Thymus (tissue), 11 donors: ENCODE data around the gene PCDHA6. TPM values are rescaled to one million over a fixed set of nuclear protein-coding genes. Genes with fewer than 3 reads are reported as not detected.
"Not testable (repeated sequence)": the region's sequence is repeated elsewhere in the genome, so short reads cannot be mapped to it uniquely, and the experiment has no call there.

Source experiments
- DNase-seq, 9 donors: peaks; one replicate each; pipeline ENCODE4 v3.0.0-alpha.2; 2013; ENCODE audit warnings: low spot score in 9 of 9, low read depth in 6 of 9, missing footprints in 1 of 9
- H3K27ac ChIP-seq, 2 donors: one replicate each; pipeline ENCODE4 v1.5.1; 2013; ENCODE audit warnings: control low read depth in 1 of 2, low read depth in 1 of 2, low read length in 1 of 2, mild to moderate bottlenecking in 1 of 2, moderate library complexity in 1 of 2
- H3K27me3 ChIP-seq, 2 donors: one replicate each; pipeline ENCODE4 v1.5.1; 2013; ENCODE audit warnings: low read length in 1 of 2; ENCODE audit not compliant: control insufficient read depth in 2 of 2, insufficient read depth in 1 of 2
- H3K36me3 ChIP-seq, 2 donors: one replicate each; pipeline ENCODE4 v1.5.1; 2013; ENCODE audit warnings: low read length in 1 of 2, mild to moderate bottlenecking in 1 of 2, moderate library complexity in 1 of 2; ENCODE audit not compliant: control insufficient read depth in 2 of 2, insufficient read depth in 2 of 2
- H3K4me1 ChIP-seq, 2 donors: one replicate each; pipeline ENCODE4 v1.5.1; 2013; ENCODE audit warnings: low read length in 2 of 2; ENCODE audit not compliant: control insufficient read depth in 2 of 2, insufficient read depth in 2 of 2
- H3K4me3 ChIP-seq, 2 donors: one replicate each; pipeline ENCODE4 v1.5.1; 2013; ENCODE audit warnings: low read length in 2 of 2, control low read depth in 1 of 2, mild to moderate bottlenecking in 1 of 2
- H3K9me3 ChIP-seq, 2 donors: one replicate each; pipeline ENCODE4 v1.5.1; 2013; ENCODE audit warnings: low read length in 1 of 2, mild to moderate bottlenecking in 1 of 2; ENCODE audit not compliant: control insufficient read depth in 2 of 2, insufficient read depth in 1 of 2
- WGBS: extraction: QIAGEN DNeasy Blood & Tissue Kit; methylation state at CpG from one replicate; pipeline ENCODE4 v1.1.7; 2013; 5-methylcytosine and 5-hydroxymethylcytosine counted together
- polyA plus RNA-seq: library from polyadenylated mRNA; stranded (reverse); fragments of 200-250 nt; gene quantifications from one replicate; pipeline ENCODE4 v1.2.3, GENCODE V29; 2013
- total RNA-seq: library from RNA; stranded (reverse); fragments of 120-200 nt; gene quantifications from one replicate; pipeline ENCODE4 v1.2.4, GENCODE V29; 2013
- donor health status: healthy.

Gene PCDHA6
- total and polyA plus RNA-seq, 2 donors, result 0.05 TPM

DNA sequence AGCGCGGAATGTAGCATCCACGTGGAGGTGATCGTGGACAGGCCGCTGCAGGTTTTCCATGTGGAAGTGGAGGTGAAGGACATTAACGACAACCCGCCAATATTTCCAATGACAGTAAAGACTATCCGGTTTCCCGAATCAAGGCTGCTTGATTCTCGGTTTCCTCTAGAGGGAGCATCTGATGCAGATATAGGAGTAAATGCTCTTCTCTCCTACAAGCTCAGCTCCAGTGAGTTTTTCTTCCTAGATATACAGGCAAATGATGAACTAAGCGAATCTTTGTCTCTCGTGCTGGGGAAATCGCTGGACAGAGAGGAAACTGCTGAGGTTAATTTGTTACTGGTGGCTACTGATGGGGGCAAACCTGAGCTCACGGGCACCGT, 32.5 kb upstream of the PCDHA6 start:
- H3K36me3 ChIP-seq, result no peaks in the 10 kb centered on the region
- no peak overlapping the region for H3K4me3 ChIP-seq
- peaks cover 8 to 19% of the 10 kb centered on the region in 2 donors for H3K9me3 ChIP-seq
- H3K4me1 ChIP-seq, result no peaks in the 10 kb centered on the region
- WGBS, result 31% methylated on average over 15 of the region's 15 CpGs
- no peak for DNase-seq
- no peak overlapping the region for H3K27ac ChIP-seq
- peaks cover 0 to 6% of the 10 kb centered on the region in 2 donors for H3K27me3 ChIP-seq

DNA sequence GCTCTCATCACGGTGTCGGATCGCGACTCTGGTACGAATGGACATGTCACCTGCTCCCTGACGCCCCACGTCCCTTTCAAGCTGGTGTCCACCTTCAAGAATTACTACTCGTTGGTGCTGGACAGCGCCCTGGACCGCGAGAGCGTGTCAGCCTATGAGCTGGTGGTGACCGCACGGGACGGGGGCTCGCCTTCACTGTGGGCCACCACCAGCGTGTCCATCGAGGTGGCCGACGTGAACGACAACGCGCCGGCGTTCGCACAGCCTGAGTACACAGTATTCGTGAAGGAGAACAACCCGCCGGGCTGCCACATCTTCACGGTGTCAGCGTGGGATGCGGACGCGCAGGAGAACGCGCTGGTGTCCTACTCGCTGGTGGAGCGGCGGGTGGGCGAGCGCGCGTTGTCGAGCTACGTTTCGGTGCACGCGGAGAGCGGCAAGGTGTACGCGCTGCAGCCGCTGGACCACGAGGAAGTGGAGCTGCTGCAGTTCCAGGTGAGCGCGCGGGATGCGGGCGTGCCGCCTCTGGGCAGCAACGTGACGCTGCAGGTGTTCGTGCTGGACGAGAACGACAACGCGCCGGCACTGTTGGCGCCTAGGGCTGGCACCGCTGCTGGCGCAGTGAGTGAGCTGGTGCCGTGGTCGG, 31.6 kb upstream of the PCDHA6 start:
- WGBS, result 64% methylated on average over 72 of the region's 72 CpGs

DNA sequence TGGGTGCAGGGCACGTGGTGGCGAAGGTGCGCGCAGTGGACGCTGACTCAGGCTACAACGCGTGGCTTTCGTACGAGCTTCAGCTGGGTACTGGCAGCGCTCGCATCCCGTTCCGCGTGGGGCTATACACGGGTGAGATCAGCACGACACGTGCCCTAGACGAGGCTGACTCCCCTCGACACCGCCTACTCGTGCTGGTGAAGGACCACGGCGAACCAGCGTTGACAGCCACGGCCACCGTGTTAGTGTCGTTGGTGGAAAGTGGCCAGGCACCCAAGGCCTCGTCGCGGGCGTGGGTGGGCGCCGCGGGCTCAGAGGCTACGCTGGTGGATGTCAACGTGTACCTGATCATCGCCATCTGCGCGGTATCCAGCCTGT, 31.1 kb upstream of the PCDHA6 start:
- 63% methylated on average over 39 of the region's 39 CpGs for WGBS
- peaks cover 0 to 6% of the 10 kb centered on the region in 2 donors for H3K27me3 ChIP-seq

More for the DNA sequence above, 31.6 kb upstream of the PCDHA6 start:
- H3K27ac ChIP-seq, H3K27me3 ChIP-seq, H3K4me3 ChIP-seq, H3K4me1 ChIP-seq, DNase-seq, H3K36me3 ChIP-seq: not testable (repeated sequence)
- H3K9me3 ChIP-seq, result peaks cover 8 to 21% of the 10 kb centered on the region in 2 donors

DNA sequence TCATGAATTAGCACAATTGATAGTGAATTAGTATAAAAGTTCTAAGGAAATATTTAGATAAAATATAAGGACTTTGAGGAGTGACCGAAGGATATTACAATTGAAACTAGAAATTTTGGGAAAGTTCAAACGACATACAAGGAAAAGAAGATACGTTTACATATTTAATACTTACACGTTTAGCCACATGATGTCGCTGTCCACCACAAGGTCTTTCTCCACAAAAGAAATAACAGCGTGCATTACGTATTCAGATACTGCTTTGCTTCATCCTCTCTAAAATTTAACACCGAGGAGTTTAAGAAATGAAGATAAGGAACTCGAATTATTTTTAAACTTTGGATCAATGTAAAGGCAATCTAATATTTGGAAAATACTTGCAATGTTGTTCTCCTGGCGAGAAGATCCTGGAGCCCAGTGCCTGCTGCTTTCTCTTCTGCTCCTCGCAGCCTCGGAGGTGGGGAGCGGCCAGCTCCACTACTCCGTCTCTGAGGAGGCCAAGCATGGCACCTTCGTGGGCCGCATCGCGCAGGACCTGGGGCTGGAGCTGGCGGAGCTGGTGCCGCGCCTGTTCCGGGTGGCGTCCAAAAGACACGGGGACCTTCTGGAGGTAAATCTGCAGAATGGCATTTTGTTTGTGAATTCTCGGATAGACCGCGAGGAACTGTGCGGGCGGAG, 26.8 kb upstream of the PCDHA6 start, which contains the start of gene PCDHA3:
Gene PCDHA3, plus strand, starts transcription at position 242 of the 678 bp plus-strand sequence.
- DNase-seq, result no peak
- H3K4me1 ChIP-seq, result no peaks in the 10 kb centered on the region
- peaks cover 11 to 30% of the 10 kb centered on the region in 2 donors for H3K9me3 ChIP-seq
- no peaks in the 10 kb centered on the region for H3K36me3 ChIP-seq
- 32% methylated on average over 29 of the region's 29 CpGs for WGBS
- H3K27me3 ChIP-seq, result peaks cover 0 to 9% of the 10 kb centered on the region in 2 donors
- no peak within 1 kb of the TSS for H3K27ac ChIP-seq
- H3K4me3 ChIP-seq, result no peak within 1 kb of the TSS

More for the DNA sequence above, 31.1 kb upstream of the PCDHA6 start:
- no peak overlapping the region for H3K27ac ChIP-seq
- peaks cover 8 to 24% of the 10 kb centered on the region in 2 donors for H3K9me3 ChIP-seq
- no peak overlapping the region for H3K4me3 ChIP-seq
- DNase-seq, result no peak
- H3K4me1 ChIP-seq, result no peaks in the 10 kb centered on the region
- H3K36me3 ChIP-seq, result no peaks in the 10 kb centered on the region

DNA sequence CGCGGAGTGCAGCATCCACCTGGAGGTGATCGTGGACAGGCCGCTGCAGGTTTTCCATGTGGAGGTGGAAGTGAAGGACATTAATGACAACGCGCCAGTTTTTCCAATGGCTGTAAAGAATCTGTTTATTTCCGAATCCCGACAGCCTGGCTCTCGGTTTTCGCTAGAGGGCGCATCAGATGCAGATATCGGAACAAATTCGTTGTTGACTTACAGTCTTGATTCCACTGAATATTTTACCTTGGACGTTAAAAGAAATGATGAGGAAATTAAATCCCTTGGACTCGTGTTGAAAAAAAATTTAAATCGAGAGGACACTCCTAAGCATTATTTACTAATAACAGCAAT, 26.3 kb upstream of the PCDHA6 start:
- peaks cover 0 to 9% of the 10 kb centered on the region in 2 donors for H3K27me3 ChIP-seq
- no peak overlapping the region for H3K4me3 ChIP-seq
- H3K36me3 ChIP-seq, result no peaks in the 10 kb centered on the region
- H3K4me1 ChIP-seq, result no peaks in the 10 kb centered on the region
- 22% methylated on average over 16 of the region's 16 CpGs for WGBS
- peaks cover 8 to 25% of the 10 kb centered on the region in 2 donors for H3K9me3 ChIP-seq
- no peak for DNase-seq
- H3K27ac ChIP-seq, result no peak overlapping the region

DNA sequence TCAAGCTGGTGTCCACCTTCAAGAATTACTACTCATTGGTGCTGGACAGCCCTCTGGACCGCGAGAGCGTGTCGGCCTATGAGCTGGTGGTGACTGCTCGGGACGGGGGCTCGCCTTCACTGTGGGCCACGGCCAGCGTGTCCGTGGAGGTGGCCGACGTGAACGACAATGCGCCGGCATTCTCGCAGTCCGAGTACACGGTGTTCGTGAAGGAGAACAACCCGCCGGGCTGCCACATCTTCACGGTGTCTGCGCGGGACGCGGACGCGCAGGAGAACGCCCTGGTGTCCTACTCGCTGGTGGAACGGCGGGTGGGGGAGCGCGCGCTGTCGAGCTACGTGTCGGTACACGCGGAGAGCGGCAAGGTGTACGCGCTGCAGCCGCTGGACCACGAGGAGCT, 25.4 kb upstream of the PCDHA6 start:
- not testable (repeated sequence) for H3K27me3 ChIP-seq, DNase-seq

DNA sequence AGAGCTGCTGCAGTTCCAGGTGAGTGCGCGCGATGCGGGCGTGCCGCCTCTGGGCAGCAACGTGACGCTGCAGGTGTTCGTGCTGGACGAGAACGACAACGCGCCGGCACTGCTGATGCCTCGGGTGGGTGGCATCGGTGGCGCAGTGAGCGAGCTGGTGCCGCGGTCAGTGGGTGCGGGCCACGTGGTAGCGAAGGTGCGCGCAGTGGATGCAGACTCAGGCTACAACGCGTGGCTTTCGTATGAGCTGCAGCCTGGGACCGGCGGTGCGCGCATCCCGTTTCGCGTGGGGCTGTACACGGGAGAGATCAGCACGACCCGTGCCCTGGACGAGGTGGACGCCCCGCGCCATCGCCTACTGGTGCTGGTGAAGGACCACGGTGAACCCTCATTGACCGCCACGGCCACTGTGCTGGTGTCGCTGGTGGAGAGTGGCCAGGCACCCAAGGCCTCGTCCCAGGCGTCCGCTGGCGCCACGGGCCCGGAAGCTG, 24.9 kb upstream of the PCDHA6 start:
- H3K4me1 ChIP-seq, result no peaks in the 10 kb centered on the region
- H3K27ac ChIP-seq, result no peak overlapping the region
- H3K27me3 ChIP-seq, result peaks cover 0 to 9% of the 10 kb centered on the region in 2 donors
- no peak for DNase-seq
- no peak overlapping the region for H3K4me3 ChIP-seq
- 58% methylated on average over 53 of the region's 53 CpGs for WGBS
- H3K9me3 ChIP-seq, result peaks cover 5 to 26% of the 10 kb centered on the region in 2 donors
- no peaks in the 10 kb centered on the region for H3K36me3 ChIP-seq

More for the DNA sequence above, 25.4 kb upstream of the PCDHA6 start:
- H3K4me1 ChIP-seq, H3K36me3 ChIP-seq, H3K4me3 ChIP-seq, H3K27ac ChIP-seq: not testable (repeated sequence)
- H3K9me3 ChIP-seq, result peaks cover 5 to 22% of the 10 kb centered on the region in 2 donors
- 64% methylated on average over 45 of the region's 45 CpGs for WGBS

DNA sequence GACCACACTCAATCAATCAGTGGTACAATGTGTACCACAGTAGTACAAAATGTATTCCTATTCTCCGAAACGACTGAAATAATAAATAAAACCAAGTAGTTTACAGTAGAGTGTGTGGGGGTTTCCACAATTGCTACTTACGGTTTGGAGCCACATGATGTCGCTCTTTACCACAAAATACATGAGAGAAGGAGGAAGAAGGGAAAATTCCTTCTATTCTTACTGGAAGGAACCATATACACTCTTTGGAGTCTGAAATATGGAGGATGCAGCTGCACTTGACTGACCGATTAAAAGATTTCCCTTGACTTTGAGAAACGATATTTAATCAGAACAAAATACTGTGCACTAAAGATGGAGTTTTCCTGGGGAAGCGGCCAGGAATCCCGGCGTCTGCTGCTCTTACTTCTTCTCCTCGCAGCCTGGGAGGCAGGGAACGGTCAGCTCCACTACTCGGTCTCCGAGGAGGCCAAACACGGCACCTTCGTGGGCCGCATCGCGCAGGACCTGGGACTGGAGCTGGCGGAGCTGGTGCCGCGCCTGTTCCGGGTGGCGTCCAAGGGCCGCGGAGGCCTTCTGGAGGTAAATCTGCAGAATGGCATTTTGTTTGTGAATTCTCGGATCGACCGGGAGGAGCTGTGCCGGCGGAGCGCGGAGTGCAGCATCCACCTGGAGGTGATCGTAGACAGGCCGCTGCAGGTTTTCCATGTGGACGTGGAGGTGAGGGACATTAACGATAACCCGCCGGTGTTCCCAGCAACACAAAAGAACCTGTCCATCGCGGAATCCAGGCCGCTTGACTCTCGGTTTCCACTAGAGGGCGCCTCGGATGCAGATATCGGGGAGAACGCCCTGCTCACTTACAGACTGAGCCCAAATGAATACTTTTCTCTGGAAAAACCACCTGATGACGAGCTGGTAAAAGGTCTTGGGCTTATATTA, 20.7 kb upstream of the PCDHA6 start, which contains the start of gene PCDHA4:
Gene PCDHA4, plus strand, starts transcription at position 235 of the 942 bp plus-strand sequence.
- Histone ChIP-seq H3K27ac (no peak within 1 kb of the TSS), H3K4me1 (no peaks in the 10 kb centered on the region), H3K9me3 (peaks cover 5 to 34% of the 10 kb centered on the region in 2 donors), H3K4me3 (no peak within 1 kb of the TSS), H3K36me3 (no peaks in the 10 kb centered on the region), H3K27me3 (peaks cover 0 to 9% of the 10 kb centered on the region in 2 donors)
- DNase-seq, result no peak
- WGBS, result 27% methylated on average over 36 of the region's 47 CpGs
